GM23338 (cell line): ENCODE data around the gene P3H4. TPM values are rescaled to one million over a fixed set of nuclear protein-coding genes. Genes with fewer than 3 reads are reported as not detected.

ENCODE experiments used
- ATAC-seq: fragments of 200-7000 bp; cut with Tn5 transposase; 3 replicates; pipeline ENCODE4 v1.9.1; 2020
- DNase-seq: peaks from one replicate; pipeline ENCODE4 v3.0.0-alpha.2; 2015; ENCODE audit warnings: low spot score
- H2AFZ ChIP-seq: fragments of 200-600 bp; sonication (generic); 2 replicates; pipeline ENCODE4 v1.8.0; 2016; ENCODE audit warnings: antibody characterized with exemption, mild to moderate bottlenecking, moderate library complexity
- H3F3A ChIP-seq: fragments of 200-600 bp; sonication (generic); replicated peaks from 2 replicates; pipeline ENCODE4 v1.8.0; 2017; ENCODE audit warnings: antibody characterized with exemption, mixed run types, low read depth
- H3K27ac ChIP-seq: fragments of 200-600 bp; sonication (generic); 2 replicates; pipeline ENCODE4 v1.6.1; 2016; ENCODE audit warnings: low read depth
- H3K27me3 ChIP-seq: fragments of 200-600 bp; sonication (generic); 2 replicates; pipeline ENCODE4 v1.8.0; 2016; ENCODE audit warnings: mild to moderate bottlenecking, mixed run types, moderate library complexity; ENCODE audit not compliant: insufficient read depth
- H3K36me3 ChIP-seq: fragments of 200-600 bp; sonication (generic); 2 replicates; pipeline ENCODE4 v1.8.0; 2016; ENCODE audit warnings: mild to moderate bottlenecking; ENCODE audit not compliant: insufficient read depth
- H3K4me1 ChIP-seq: fragments of 200-600 bp; sonication (generic); 2 replicates; pipeline ENCODE4 v1.8.0; 2016; ENCODE audit warnings: mild to moderate bottlenecking, moderate library complexity; ENCODE audit not compliant: insufficient read depth
- H3K4me2 ChIP-seq: fragments of 200-600 bp; sonication (generic); 2 replicates; pipeline ENCODE4 v1.7.1; 2017; ENCODE audit warnings: mixed run types
- H3K4me3 ChIP-seq: fragments of 200-600 bp; sonication (generic); 2 replicates; pipeline ENCODE4 v1.6.1; 2016; ENCODE audit warnings: mixed run types
- H3K79me2 ChIP-seq: fragments of 200-600 bp; sonication (generic); replicated peaks from 2 replicates; pipeline ENCODE4 v1.8.0; 2017; ENCODE audit warnings: mild to moderate bottlenecking; ENCODE audit not compliant: insufficient read depth
- H3K9me2 ChIP-seq: fragments of 200-600 bp; sonication (generic); 2 replicates; pipeline ENCODE4 v1.8.0; 2017; ENCODE audit not compliant: insufficient read depth
- H4K20me1 ChIP-seq: fragments of 200-600 bp; sonication (generic); replicated peaks from 2 replicates; pipeline ENCODE4 v1.8.0; 2017; ENCODE audit warnings: mild to moderate bottlenecking; ENCODE audit not compliant: insufficient read depth
- H3K27ac Mint-ChIP-seq: 2 replicates; pipeline ENCODE4 v1.8.0; 2020; ENCODE audit warnings: inconsistent platforms, mild to moderate bottlenecking, moderate library complexity, mixed read lengths
- H3K27me3 Mint-ChIP-seq: 3 replicates; pipeline ENCODE4 v1.8.0; 2022; ENCODE audit warnings: low read depth, mild to moderate bottlenecking, moderate library complexity, mixed read lengths, inconsistent platforms; ENCODE audit not compliant: insufficient read depth, poor library complexity
- H3K36me3 Mint-ChIP-seq: 3 replicates; pipeline ENCODE4 v1.8.0; 2021; ENCODE audit warnings: low read depth, mild to moderate bottlenecking, inconsistent platforms, moderate library complexity, mixed read lengths
- H3K4me1 Mint-ChIP-seq: 3 replicates; pipeline ENCODE4 v1.8.0; 2020; ENCODE audit warnings: mild to moderate bottlenecking, inconsistent platforms, mixed read lengths
- H3K4me3 Mint-ChIP-seq: 3 replicates; pipeline ENCODE4 v1.8.0; 2021; ENCODE audit warnings: moderate library complexity, mild to moderate bottlenecking, inconsistent platforms, mixed read lengths
- H3K9me3 Mint-ChIP-seq: 3 replicates; pipeline ENCODE4 v1.8.0; 2020; ENCODE audit warnings: moderate library complexity, mild to moderate bottlenecking, inconsistent platforms, mixed read lengths
- CREB1 ChIP-seq: fragments of 250-450 bp; sonication (Bioruptor Pico); IDR thresholded peaks from 2 replicates; pipeline ENCODE4 v1.5.0; 2020; ENCODE audit warnings: low read depth, mild to moderate bottlenecking, moderate library complexity
- CTCF ChIP-seq, 2 experiments: fragments of 200-600 bp in 1 of 2; sonication (generic) in 1 of 2; conservative IDR thresholded peaks; 2 replicates each; pipeline versions ENCODE4 v1.5.1 to v1.6.1; 2016 to 2017; ENCODE audit warnings: antibody characterized with exemption in 2 of 2, low read depth in 2 of 2, mild to moderate bottlenecking in 2 of 2, moderate library complexity in 1 of 2
- ETS1 ChIP-seq: IDR thresholded peaks from 2 replicates; pipeline ENCODE4 v1.6.1; 2016; ENCODE audit warnings: antibody characterized with exemption
- JUNB ChIP-seq: IDR thresholded peaks from one replicate; pipeline ENCODE4 v1.6.1; 2016; ENCODE audit warnings: antibody characterized with exemption; ENCODE audit not compliant: unreplicated experiment
- NANOG ChIP-seq: IDR thresholded peaks from 2 replicates; pipeline ENCODE4 v1.6.1; 2016; ENCODE audit warnings: antibody characterized with exemption, borderline replicate concordance
- POLR2AphosphoS5 ChIP-seq: IDR thresholded peaks from 2 replicates; pipeline ENCODE4 v1.6.1; 2016; ENCODE audit warnings: antibody characterized with exemption, low read depth
- STAT1 ChIP-seq: IDR thresholded peaks from one replicate; pipeline ENCODE4 v1.6.1; 2016; ENCODE audit warnings: antibody characterized with exemption; ENCODE audit not compliant: unreplicated experiment
- ZNF114 ChIP-seq: fragments of 250-450 bp; sonication (Bioruptor Pico); IDR thresholded peaks from 2 replicates; pipeline ENCODE4 v1.5.0; 2020; ENCODE audit warnings: mild to moderate bottlenecking, moderate library complexity
- ZNF331 ChIP-seq: fragments of 250-450 bp; sonication (Bioruptor Pico); IDR thresholded peaks from 2 replicates; pipeline ENCODE4 v1.5.0; 2020; ENCODE audit warnings: low read depth, mild to moderate bottlenecking, moderate library complexity
- ZNF462 ChIP-seq: fragments of 250-450 bp; sonication (Bioruptor Pico); IDR thresholded peaks from 2 replicates; pipeline ENCODE4 v1.5.0; 2020; ENCODE audit warnings: mild to moderate bottlenecking, moderate library complexity
- polyA plus RNA-seq: library from polyadenylated mRNA; unstranded; fragments of >200 nt; fragmentation: Nextera tagmentation; extraction: Ambion mirVana; gene quantifications from 2 replicates; pipeline ENCODE4 v1.2.1, GENCODE V29; 2016
- total RNA-seq: library from RNA; depleted of rRNA; stranded (reverse); fragments of >200 nt; shearing (Covaris generic); gene quantifications from 2 replicates; pipeline ENCODE4 v1.2.3, GENCODE V29; 2014

P3H4 gene
- total and polyA plus RNA-seq, 2 experiments from 2014 or later = 16.0 to 33.3 TPM

- Mint-ChIP-seq H3K27me3 (peaks cover 32% of the 10 kb centered on the region), H3K9me3 (no peaks in the 10 kb centered on the region), H3K4me1 (peaks cover 33% of the 10 kb centered on the region), H3K27ac (peak within 1 kb of the TSS; percentile 99), H3K4me3 (peak within 1 kb of the TSS; percentile 86), H3K36me3 (peaks cover 4% of the 10 kb centered on the region; the same call in 2 of the 3 replicates)
- H3F3A ChIP-seq = peaks cover 12% of the 10 kb centered on the region; the same call in 1 of the 2 replicates
- no peaks in the 10 kb centered on the region for H4K20me1 ChIP-seq
- H3K27ac ChIP-seq = peak within 1 kb of the TSS; percentile 93
- ATAC-seq (peak; percentile 78), DNase-seq (peak; percentile 100)
- no peaks in the 10 kb centered on the region for H3K9me2 ChIP-seq
- TF ChIP-seq ETS1 = no peak
- TF ChIP-seq NANOG = no peak
- TF ChIP-seq POLR2AphosphoS5 = peak; percentile 83
- no peak for TF ChIP-seq ZNF331 (CRISPR knock-in tag)
- no peak for TF ChIP-seq ZNF114 (CRISPR knock-in tag)
- TF ChIP-seq STAT1 = no peak
- TF ChIP-seq CTCF (conservative IDR thresholded peaks at IDR 0.05; ENCODE audit: low read depth in 2 of 2) = peak; percentile 71 to 78
- TF ChIP-seq CREB1 = peak; percentile 78
- H3K4me1 ChIP-seq = peaks cover 23% of the 10 kb centered on the region
- no peaks in the 10 kb centered on the region for H3K27me3 ChIP-seq
- no peak within 1 kb of the TSS for H2AFZ ChIP-seq
- H3K4me3 ChIP-seq = peak within 1 kb of the TSS; percentile 88
- H3K79me2 ChIP-seq = peaks cover 27% of the 10 kb centered on the region
- no peaks in the 10 kb centered on the region for H3K36me3 ChIP-seq
- peak within 1 kb of the TSS; percentile 92 for H3K4me2 ChIP-seq
Observed at GRCh38 chr17:41786227-41787020, 25.3 kb downstream of the P3H4 start, which contains the start of gene JUP. Gene JUP (minus strand): TSS chr17:41786711. CDS start chr17:41771854, 14,857 bp downstream.

GRCh38 chr17:41785859-41786226, 25.9 kb downstream of the P3H4 start:
- ATAC-seq (peak; percentile 35), DNase-seq (peak; percentile 79)
- no peaks in the 10 kb centered on the region for H3K27me3 ChIP-seq
- peak overlapping the region; percentile 92 for H3K4me2 ChIP-seq
- no peak overlapping the region for H2AFZ ChIP-seq
- H3K36me3 ChIP-seq = no peaks in the 10 kb centered on the region
- peaks cover 32% of the 10 kb centered on the region for H3K27me3 Mint-ChIP-seq
- peaks cover 36% of the 10 kb centered on the region for H3K4me1 Mint-ChIP-seq
- H3K79me2 ChIP-seq = peaks cover 32% of the 10 kb centered on the region
- H3K4me1 ChIP-seq = peaks cover 23% of the 10 kb centered on the region
- H3F3A ChIP-seq = peaks cover 12% of the 10 kb centered on the region; the same call in 1 of the 2 replicates
- peak overlapping the region; percentile 99; the same call in 1 of the 2 replicates for H3K27ac Mint-ChIP-seq
- no peaks in the 10 kb centered on the region for H3K9me2 ChIP-seq
- no peaks in the 10 kb centered on the region for H3K9me3 Mint-ChIP-seq
- H4K20me1 ChIP-seq = no peaks in the 10 kb centered on the region
- peak overlapping the region; percentile 93 for H3K27ac ChIP-seq
- peaks cover 5% of the 10 kb centered on the region; the same call in 2 of the 3 replicates for H3K36me3 Mint-ChIP-seq
- peak overlapping the region; percentile 88 for H3K4me3 ChIP-seq
- H3K4me3 Mint-ChIP-seq = peak overlapping the region; percentile 86
- TF ChIP-seq STAT1 (no peak), JUNB (no peak), ZNF462 (CRISPR knock-in tag) (no peak)
